NCI-H82 treated with DMSO at 0.1 percent for 48 hours (cell line): ENCODE results near the gene MET.
"Not testable (repeated sequence)": the region's sequence is repeated elsewhere in the genome, so short reads cannot be mapped to it uniquely, and the experiment has no call there.

Experiments used
- DNase-seq: peaks from one replicate; lab custom pipeline; 2025; ENCODE audit not compliant: unreplicated experiment; lab: John Stamatoyannopoulos, UW

Gene MET

GRCh38 chr7:116671681-116672595, at the start of gene MET:
TSS of gene MET (plus strand) at chr7:116672196. CDS start at chr7:116699085, 26,889 bp downstream.
- DNase-seq: no peak

DNA sequence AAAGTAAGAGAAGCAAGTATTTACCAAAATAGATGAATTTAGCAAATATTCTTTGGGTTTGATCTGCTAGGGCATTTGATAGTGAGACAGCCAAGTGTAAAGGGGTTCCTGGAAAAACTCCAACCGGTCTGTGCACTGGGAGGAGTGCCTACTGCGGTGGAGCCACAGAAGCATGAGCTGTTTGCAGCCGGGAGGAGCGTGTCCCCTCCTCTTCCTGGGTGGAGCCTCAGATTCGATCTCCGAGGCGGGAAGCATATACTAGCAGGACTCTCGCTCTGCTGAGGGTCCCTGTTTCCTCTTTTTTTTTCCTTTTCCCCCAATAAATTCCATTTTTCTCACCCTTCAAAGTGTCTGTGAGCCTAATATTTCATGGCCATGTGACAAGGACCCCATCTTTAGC, 45.1 kb upstream of the MET start:
- no peak for DNase-seq

GRCh38 chr7:116629051-116629463, 42.9 kb upstream of the MET start:
- DNase-seq: no peak

DNA sequence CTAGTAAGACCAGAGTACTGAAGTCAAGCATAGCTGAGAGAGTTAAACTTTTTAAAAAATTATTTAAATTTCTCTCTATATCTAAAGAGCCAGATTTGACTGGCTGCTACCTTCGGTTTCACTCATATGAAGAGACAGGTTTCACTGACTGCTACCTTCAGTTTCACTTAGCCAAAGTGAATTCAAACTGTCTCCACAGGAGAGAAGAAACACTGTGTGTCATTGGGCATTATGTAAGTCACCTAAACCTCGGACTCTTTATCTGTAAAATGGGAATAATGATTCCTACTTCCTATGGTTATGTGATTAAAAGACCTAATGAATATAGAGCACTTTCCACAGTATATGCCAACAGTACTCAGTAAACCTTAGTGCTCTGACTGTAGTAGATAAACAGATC, 41.6 kb upstream of the MET start:
- DNase-seq: no peak

DNA sequence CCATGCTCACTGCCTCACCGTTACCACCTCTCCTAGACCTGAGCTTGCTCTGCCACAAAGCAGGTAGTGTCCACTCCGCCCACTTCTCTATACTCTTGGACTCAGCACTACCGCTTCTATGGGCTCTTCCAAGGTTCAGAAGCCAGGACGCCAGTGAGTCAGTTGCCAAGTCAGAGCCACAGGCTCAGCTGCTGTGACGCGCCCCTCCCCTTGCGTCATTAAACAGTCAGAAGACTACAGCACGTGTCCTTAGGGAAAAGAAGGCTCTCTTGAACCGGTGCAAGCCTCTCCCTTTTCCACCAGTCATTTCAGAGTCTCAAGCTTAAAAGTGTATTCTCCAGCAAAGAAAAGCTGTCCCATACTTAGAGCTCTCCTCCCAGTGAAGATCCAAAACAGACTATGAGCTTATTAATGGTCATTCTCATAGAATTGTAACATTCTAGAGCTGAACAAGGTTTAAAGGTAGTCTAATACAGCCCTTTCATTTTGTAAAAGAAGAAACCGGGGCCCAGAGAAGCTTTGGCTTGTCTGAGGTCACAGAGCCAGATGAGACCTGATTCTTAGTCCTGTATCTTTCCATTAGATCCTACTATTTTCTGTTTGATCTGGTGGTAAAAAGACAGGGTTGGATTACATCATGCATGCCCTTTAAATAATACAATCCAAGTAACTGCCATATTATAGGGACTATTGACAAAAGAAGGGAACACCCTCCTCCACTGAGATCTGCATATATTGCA, 40.9 kb upstream of the MET start:
- no peak for DNase-seq

DNA sequence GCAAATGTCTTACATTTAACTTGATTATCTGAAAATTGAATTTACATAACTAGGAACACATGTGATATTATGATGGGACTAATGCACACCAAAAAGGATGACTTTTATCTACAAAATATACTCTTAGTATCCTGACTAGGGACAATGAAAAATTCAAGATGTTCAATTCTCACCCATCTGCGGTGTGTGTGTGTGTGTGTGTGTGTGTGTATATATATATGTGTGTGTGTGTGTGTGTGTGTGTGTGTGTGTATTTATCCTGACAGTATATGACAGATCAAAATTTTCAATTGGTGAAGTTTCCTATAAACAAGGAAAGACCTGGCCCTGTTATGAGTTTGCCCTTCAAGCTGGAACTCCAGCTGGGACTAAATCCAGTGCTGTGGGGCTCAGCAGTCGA, 40.3 kb upstream of the MET start:
- no peak for DNase-seq

GRCh38 chr7:116632384-116632783, 39.6 kb upstream of the MET start:
- DNase-seq: no peak

DNA sequence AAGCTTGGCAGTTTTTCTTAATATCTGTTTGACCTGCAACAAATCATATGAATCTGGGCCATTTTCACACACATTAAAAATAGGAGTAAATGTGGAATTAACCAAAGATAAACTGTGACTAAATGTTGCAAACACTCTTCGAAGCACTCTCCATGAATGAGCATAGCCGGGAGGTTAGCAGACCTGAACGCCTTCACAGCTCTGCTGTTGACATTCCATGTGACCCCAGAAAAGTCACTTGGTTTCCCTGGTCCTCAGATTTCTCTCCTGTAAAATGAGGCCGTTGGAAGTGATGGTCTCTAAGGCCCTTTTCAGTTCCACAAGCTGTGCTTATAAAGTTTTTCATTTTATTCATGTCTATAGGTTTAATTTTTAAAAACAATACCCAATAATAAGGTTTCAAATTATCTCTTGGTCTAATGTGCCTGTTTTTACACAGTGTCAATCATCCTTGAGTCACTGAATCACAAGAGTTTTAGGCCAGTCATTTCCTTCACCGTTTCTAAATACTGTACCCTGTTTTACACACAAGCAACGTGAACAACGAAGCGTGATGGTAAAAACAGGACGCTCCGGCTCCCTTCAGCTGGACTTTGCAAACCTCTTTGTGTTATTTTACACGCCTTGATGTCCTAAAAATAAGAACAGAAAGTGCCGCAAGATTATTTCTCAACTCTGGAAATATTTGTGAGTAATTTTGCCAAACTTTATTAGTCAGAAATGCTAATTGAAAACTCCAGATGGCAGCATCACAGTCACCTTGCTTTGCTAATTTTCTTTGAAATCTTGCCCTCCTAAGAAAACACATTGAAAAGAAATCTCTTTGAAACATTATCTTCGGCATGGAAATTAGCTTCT, 38.6 kb upstream of the MET start:
- DNase-seq: no peak

DNA sequence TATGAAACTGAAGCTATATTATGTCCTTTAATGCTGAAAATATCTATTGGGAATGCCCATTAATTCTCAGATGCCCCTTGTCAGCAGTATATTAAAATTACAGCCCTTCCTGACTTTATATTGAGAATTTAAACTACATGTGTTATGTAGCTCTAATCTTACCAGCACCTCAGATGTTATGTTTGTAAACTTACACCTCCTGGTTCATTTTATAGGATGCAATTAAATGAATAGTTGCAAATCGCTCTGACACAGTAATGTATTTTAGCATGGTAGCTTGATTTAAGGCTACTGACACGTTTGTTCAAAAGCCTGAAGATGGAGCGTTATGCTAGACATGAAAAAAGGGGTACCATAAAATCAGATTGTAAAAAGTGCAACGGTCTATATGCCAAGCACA, 35.0 kb upstream of the MET start:
- no peak for DNase-seq

DNA sequence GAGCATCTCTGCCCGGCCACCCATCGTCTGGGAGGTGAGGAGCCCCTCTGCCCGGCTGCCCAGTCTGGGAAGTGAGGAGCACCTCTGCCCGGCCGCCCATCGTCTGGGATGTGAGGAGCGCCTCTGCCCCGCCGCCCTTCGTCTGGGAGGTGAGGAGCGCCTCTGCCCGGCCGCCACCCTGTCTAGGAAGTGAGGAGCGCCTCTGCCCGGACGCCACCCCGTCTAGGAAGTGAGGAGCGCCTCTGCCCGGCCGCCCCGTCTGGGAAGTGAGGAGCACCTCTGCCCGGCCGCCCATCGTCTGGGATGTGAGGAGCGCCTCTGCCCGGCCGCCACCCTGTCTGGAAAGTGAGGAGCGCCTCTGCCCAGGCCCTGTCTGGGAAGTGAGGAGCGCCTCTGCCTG, 33.4 kb upstream of the MET start:
- DNase-seq: not testable (repeated sequence)

GRCh38 chr7:116641551-116642153, 30.3 kb upstream of the MET start:
- no peak for DNase-seq

DNA sequence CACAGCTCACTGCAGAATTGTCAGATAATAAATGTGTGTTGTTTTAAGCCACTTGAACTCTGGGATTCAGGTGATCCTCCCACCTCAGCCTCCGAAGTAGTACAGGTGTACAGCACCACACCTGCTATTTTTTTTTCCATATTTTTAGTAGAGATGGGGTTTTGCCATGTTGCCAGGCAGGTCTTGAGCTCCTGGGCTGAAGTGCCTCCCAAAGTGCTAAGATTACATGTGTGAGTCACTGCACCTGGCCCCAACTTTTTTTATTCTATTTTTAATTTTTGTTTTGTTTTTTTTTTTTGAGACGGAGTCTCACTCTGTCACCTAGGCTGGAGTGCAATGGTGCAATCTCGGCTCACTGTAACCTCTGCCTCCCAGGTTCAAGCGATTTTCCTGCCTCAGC, 28.8 kb upstream of the MET start:
- DNase-seq: not testable (repeated sequence)

DNA sequence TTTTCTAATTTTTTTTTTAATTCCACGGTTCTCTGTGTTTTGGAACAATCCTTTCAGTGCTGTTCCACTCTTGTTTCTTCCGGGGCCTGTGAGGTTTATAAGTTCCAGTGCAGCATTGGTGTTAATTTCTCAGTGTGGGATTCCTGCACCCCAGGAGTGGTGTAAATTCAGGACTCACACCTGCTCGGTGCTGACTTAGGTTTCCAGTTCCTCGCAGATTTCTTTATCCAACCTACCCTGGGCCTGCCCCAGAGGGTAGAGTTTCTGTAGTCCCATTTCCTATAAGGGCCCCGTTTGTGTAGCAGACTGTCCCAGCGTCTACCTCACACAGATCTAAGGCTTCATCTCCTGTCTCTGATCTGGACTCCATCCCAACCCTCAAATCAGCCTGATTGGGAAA, 27.4 kb upstream of the MET start:
- DNase-seq: no peak

GRCh38 chr7:116647290-116647689, 24.7 kb upstream of the MET start:
- DNase-seq: no peak

DNA sequence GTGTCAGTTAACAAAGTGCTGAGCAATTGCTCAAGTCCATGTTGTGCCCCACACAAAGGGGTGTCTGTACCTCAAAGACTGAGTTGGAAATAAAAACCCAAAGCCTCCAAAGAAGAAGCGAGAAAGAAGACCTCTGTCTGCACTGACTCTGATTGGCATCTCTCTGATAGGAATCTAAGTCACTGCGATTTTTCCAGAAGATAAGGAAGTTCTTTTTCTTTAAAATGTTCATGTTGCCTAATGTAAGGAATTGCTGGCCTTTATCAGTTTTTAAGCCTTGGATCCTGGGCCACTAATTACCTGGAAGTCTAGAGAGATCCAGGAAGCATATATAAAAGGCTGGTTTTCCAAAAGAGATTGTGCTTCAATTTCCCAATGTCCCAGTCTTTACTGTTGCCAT, 24.1 kb upstream of the MET start:
- no peak for DNase-seq

GRCh38 chr7:116650436-116650835, 21.6 kb upstream of the MET start:
- no peak for DNase-seq

GRCh38 chr7:116652793-116653192, 19.2 kb upstream of the MET start:
- DNase-seq: no peak

GRCh38 chr7:116653204-116653603, 18.8 kb upstream of the MET start:
- DNase-seq: no peak

- no peak for DNase-seq
These were observed 18.4 kb upstream of the MET start for GRCh38 chr7:116653646-116654045.

- not testable (repeated sequence) for DNase-seq
These were observed 12.7 kb upstream of the MET start for GRCh38 chr7:116659248-116659647.

DNA sequence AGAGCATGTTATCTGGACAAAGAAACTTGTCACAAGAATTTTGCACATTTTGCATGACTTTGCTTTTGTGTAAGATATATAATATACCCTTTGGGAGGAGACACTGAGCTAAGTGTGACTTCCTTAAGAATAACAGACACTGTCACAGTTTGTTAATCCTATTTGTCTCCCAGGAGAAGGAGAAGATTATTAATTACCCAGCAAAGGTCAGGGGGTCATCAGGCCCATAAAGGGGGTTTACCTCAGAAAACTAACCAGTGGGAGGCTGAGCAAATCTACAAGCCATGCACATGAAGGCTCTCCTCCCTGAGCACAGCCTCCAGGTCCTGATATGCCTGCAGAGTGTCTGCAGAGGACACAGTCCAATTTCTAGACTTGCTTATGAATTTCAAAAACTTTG, 10.1 kb upstream of the MET start:
- DNase-seq: peak; percentile 53
